ENCODE results near the gene SHMT1. TPM values are rescaled to one million over a fixed set of nuclear protein-coding genes. Genes with fewer than 3 reads are reported as not detected.
"Not testable (repeated sequence)": the region's sequence is repeated elsewhere in the genome, so short reads cannot be mapped to it uniquely, and the experiment has no call there.

Gene SHMT1
- total RNA-seq, 1 donor from 2014 or later = 13.0 TPM

DNA sequence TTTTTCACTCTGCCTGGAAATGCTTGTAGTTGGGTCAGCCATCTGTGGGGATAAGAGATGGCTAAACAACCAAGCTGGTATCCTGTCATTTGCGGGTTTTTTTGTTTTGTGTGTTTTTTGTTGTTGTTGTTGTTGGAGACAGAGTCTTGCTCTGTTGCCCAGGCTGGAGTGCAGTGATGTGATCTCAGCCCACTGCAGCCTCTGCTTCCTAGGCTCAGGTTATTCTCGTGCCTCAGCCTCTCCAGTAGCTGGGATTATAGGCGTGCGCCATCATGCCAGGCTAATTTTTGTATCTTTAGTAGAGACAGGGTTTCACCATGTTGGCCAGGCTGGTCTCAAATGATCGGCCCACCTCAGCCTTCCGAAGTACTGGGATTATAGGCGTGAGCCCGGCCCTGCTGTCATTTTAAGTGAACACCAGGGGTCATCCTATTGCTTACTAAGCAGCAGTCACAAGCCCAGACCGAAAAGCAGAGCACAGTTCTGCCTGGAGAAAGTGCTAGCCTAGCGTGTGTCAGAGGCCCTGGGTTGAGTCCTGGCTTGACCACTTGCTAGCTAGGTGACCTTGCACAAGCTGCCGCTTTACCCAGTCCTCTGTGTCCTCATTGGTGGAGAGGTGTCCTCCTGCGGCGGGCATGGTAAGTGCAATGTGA, 43.6 kb downstream of the SHMT1 start:
- peak overlapping the region in 2 of 3 donors; percentile 20 to 45 for H3K9ac ChIP-seq (ENCODE audit: low read depth in 1 of 3, low read length in 3 of 3)

DNA sequence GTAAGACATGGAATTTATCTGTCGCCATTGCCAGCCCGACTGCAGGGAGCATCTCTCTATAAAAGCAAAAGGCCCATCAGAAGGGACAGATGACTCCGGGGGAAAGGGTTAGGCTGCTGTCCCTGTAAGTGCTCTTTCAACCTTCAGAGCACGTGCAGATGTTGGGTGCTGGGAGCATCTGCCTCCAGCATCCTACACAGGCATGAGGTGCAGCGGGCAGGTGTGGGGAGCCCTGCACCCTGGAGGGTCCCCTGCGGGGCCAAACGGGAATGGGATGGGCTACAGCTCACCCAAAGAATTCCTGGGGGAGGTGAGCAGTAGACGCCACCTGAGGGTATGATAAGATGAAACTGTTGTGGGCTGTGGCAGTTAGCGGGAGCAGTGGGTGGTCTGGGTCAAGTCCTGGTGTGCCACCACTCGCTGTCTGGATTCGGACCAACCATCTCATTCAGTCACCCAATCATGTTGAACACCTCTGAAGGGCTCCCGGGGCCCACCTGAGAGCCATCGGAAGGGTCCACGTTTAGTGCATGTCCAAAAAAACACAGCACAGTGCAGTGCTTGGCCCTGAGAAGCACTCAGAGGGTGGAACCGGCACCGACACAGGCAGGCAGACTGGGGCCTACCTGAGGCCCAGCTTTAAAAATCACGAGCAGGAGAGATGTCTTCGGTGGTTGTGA, 44.4 kb downstream of the SHMT1 start:
- no peaks in the 10 kb centered on the region for H3K27me3 ChIP-seq (ENCODE audit: control insufficient read depth in 3 of 3, insufficient read depth in 3 of 3, low read length in 3 of 3)
- H3K36me3 ChIP-seq (ENCODE audit: control insufficient read depth in 3 of 3, insufficient read depth in 3 of 3, low read length in 3 of 3) = peaks cover 44 to 50% (median 48%) of the 10 kb centered on the region in 3 donors
- H3K4me3 ChIP-seq (ENCODE audit: low read length in 3 of 3) = peak overlapping the region in 1 of 3 donors; percentile 14
- H3K9ac ChIP-seq (ENCODE audit: low read depth in 1 of 3, low read length in 3 of 3) = peak overlapping the region in 2 of 3 donors; percentile 8 to 20
- no peaks in the 10 kb centered on the region for H3K9me3 ChIP-seq (ENCODE audit: control insufficient read depth in 3 of 3, low read length in 3 of 3)
- peaks cover 57 to 61% (median 61%) of the 10 kb centered on the region in 3 donors for H3K4me1 ChIP-seq (ENCODE audit: control insufficient read depth in 3 of 3, insufficient read depth in 3 of 3, low read length in 3 of 3)
- H3K27ac ChIP-seq (ENCODE audit: low read depth, low read length) = no peak overlapping the region

More for the DNA sequence above, 43.6 kb downstream of the SHMT1 start:
- Histone ChIP-seq H3K4me3 (ENCODE audit: low read length in 3 of 3) (peak overlapping the region in 1 of 3 donors; percentile 14), H3K27ac (ENCODE audit: low read depth, low read length) (no peak overlapping the region), H3K27me3 (ENCODE audit: control insufficient read depth in 3 of 3, insufficient read depth in 3 of 3, low read length in 3 of 3) (no peaks in the 10 kb centered on the region), H3K36me3 (ENCODE audit: control insufficient read depth in 3 of 3, insufficient read depth in 3 of 3, low read length in 3 of 3) (peaks cover 49 to 58% (median 56%) of the 10 kb centered on the region in 3 donors), H3K9me3 (ENCODE audit: control insufficient read depth in 3 of 3, low read length in 3 of 3) (no peaks in the 10 kb centered on the region), H3K4me1 (ENCODE audit: control insufficient read depth in 3 of 3, insufficient read depth in 3 of 3, low read length in 3 of 3) (peaks cover 50 to 55% (median 54%) of the 10 kb centered on the region in 3 donors)

DNA sequence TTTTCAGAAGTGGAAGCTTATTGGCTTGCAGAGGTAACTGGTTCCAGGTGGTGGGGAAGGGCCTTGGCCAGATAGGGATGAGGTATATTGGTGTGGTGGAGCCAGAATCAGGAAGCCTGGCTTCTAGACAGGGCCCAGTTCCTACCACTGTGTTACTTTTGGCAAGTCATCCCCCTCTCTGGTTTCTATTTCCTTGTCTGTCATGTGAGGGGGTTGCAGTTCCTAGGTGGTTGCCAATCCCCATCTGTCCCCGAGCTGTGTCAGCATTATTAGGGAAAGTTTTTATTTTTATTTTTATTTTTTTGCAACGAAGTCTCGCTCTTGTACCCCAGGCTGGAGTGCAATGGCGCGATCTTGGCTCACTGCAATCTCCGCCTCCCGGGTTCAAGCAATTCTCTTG, 45.2 kb downstream of the SHMT1 start:
- no peaks in the 10 kb centered on the region for H3K9me3 ChIP-seq (ENCODE audit: control insufficient read depth in 3 of 3, low read length in 3 of 3)
- no peaks in the 10 kb centered on the region for H3K27me3 ChIP-seq (ENCODE audit: control insufficient read depth in 3 of 3, insufficient read depth in 3 of 3, low read length in 3 of 3)
- no peak overlapping the region for H3K27ac ChIP-seq (ENCODE audit: low read depth, low read length)
- peaks cover 36 to 42% (median 40%) of the 10 kb centered on the region in 3 donors for H3K36me3 ChIP-seq (ENCODE audit: control insufficient read depth in 3 of 3, insufficient read depth in 3 of 3, low read length in 3 of 3)
- peaks cover 65 to 69% (median 69%) of the 10 kb centered on the region in 3 donors for H3K4me1 ChIP-seq (ENCODE audit: control insufficient read depth in 3 of 3, insufficient read depth in 3 of 3, low read length in 3 of 3)
- peak overlapping the region; percentile 11 to 38 (median 29) for H3K4me3 ChIP-seq (ENCODE audit: low read length in 3 of 3)
- peak overlapping the region in 1 of 3 donors; percentile 72 for H3K9ac ChIP-seq (ENCODE audit: low read depth in 1 of 3, low read length in 3 of 3)

DNA sequence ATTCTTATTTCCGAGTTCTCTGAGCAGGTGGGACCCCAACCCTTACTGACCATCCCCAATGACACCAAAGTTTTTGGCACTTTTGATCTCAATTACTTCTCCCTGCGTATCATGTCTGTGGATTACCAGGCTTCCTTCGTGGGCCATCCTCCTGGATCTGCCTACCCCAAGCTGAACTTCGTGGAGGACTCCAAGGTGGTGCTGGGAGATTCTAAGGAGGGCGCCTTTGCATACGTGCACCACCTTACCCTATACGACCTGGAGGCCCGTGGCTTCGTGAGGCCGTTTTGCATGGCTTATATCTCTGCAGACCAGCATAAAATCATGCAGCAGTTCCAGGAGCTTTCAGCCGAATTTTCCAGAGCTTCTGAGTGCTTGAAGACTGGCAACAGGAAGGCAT, 47.4 kb downstream of the SHMT1 start:
- Histone ChIP-seq H3K36me3 (ENCODE audit: control insufficient read depth in 3 of 3, insufficient read depth in 3 of 3, low read length in 3 of 3) (peaks cover 32 to 39% (median 33%) of the 10 kb centered on the region in 3 donors), H3K4me1 (ENCODE audit: control insufficient read depth in 3 of 3, insufficient read depth in 3 of 3, low read length in 3 of 3) (peaks cover 69 to 80% (median 73%) of the 10 kb centered on the region in 3 donors), H3K27me3 (ENCODE audit: control insufficient read depth in 3 of 3, insufficient read depth in 3 of 3, low read length in 3 of 3) (no peaks in the 10 kb centered on the region), H3K27ac (ENCODE audit: low read depth, low read length) (peak overlapping the region; percentile 89), H3K4me3 (ENCODE audit: low read length in 3 of 3) (peak overlapping the region; percentile 97), H3K9me3 (ENCODE audit: control insufficient read depth in 3 of 3, low read length in 3 of 3) (no peaks in the 10 kb centered on the region), H3K9ac (ENCODE audit: low read depth in 1 of 3, low read length in 3 of 3) (peak overlapping the region; percentile 94 to 98 (median 95))

DNA sequence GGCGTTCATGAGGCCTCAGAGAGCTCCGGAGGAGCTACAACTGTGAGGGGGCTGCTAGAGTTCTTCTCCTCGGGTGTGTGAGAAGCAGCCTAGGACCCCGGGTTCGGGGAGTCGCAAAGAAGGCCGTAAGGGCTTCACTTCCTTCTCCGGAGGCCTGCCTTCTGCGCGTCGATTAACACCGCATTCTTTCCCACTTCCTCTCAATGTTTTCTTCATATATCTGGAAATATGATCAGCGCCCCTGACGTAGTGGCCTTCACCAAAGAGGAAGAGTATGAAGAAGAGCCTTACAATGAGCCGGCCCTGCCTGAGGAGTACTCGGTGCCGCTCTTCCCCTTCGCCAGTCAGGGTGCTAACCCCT, 47.8 kb downstream of the SHMT1 start:
- Histone ChIP-seq H3K9ac (ENCODE audit: low read depth in 1 of 3, low read length in 3 of 3) (peak overlapping the region; percentile 94 to 98 (median 95)), H3K36me3 (ENCODE audit: control insufficient read depth in 3 of 3, insufficient read depth in 3 of 3, low read length in 3 of 3) (peaks cover 31 to 39% (median 32%) of the 10 kb centered on the region in 3 donors), H3K4me3 (ENCODE audit: low read length in 3 of 3) (peak overlapping the region; percentile 97), H3K27ac (ENCODE audit: low read depth, low read length) (peak overlapping the region; percentile 89), H3K27me3 (ENCODE audit: control insufficient read depth in 3 of 3, insufficient read depth in 3 of 3, low read length in 3 of 3) (no peaks in the 10 kb centered on the region), H3K4me1 (ENCODE audit: control insufficient read depth in 3 of 3, insufficient read depth in 3 of 3, low read length in 3 of 3) (peaks cover 67 to 76% (median 71%) of the 10 kb centered on the region in 3 donors), H3K9me3 (ENCODE audit: control insufficient read depth in 3 of 3, low read length in 3 of 3) (no peaks in the 10 kb centered on the region)

DNA sequence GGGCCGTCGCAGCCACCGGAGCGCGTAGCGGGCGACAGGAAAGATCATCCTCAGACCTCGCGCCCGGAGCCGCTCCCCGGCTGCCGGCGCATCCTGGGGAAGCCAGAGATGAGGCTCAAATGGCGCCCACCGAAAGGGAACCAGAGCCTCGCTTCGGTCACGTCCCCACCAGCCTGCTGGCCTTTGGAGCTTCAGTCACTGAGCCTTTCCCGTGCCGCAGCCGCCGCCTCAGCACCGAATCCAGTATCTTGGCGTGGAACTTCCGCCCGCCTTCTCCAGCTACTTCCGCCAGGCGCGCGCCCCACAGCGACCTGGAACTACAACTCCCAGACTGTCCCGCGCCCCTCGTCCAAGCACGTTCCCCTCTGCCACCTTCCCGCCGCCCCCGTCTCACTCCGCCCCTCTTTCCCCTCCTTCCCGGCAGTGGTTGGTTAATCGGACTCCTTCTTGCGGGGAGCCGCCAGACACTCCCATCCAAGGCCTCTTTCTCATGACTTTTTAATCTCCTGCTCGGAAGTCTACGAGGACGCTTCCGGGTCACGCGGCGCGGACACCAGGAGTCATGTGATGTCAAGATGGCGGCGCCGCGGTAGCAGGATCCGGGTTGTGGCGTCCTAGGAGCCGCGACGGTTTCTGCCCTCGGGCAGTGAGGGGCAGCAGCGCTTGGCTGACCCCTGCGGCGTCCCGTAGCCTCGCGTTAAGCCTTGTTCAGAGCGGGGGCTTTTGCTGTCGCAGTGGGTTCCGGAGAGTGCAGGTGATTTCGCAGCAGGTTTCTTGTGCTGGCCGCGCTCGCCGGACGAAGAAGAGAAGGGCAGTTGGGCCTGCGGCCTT, 48.4 kb downstream of the SHMT1 start, which contains the start of the genes SMCR8 and TOP3A:
TSS of gene SMCR8 (plus strand) at position 563 of the 831 bp plus-strand sequence. CDS start 497 bp downstream, outside the sequence.
TSS of gene TOP3A (minus strand) at position 264 of the 831 bp plus-strand sequence. CDS start at position 48, 216 bp downstream.
- Histone ChIP-seq H3K9ac (ENCODE audit: low read depth in 1 of 3, low read length in 3 of 3) (peak within 1 kb of the TSS; percentile 94 to 98 (median 95)), H3K4me1 (ENCODE audit: control insufficient read depth in 3 of 3, insufficient read depth in 3 of 3, low read length in 3 of 3) (peaks cover 62 to 70% (median 68%) of the 10 kb centered on the region in 3 donors), H3K27ac (ENCODE audit: low read depth, low read length) (peak within 1 kb of the TSS; percentile 89), H3K4me3 (ENCODE audit: low read length in 3 of 3) (peak within 1 kb of the TSS; percentile 97), H3K36me3 (ENCODE audit: control insufficient read depth in 3 of 3, insufficient read depth in 3 of 3, low read length in 3 of 3) (peaks cover 27 to 36% (median 30%) of the 10 kb centered on the region in 3 donors), H3K9me3 (ENCODE audit: control insufficient read depth in 3 of 3, low read length in 3 of 3) (no peaks in the 10 kb centered on the region), H3K27me3 (ENCODE audit: control insufficient read depth in 3 of 3, insufficient read depth in 3 of 3, low read length in 3 of 3) (no peaks in the 10 kb centered on the region)

DNA sequence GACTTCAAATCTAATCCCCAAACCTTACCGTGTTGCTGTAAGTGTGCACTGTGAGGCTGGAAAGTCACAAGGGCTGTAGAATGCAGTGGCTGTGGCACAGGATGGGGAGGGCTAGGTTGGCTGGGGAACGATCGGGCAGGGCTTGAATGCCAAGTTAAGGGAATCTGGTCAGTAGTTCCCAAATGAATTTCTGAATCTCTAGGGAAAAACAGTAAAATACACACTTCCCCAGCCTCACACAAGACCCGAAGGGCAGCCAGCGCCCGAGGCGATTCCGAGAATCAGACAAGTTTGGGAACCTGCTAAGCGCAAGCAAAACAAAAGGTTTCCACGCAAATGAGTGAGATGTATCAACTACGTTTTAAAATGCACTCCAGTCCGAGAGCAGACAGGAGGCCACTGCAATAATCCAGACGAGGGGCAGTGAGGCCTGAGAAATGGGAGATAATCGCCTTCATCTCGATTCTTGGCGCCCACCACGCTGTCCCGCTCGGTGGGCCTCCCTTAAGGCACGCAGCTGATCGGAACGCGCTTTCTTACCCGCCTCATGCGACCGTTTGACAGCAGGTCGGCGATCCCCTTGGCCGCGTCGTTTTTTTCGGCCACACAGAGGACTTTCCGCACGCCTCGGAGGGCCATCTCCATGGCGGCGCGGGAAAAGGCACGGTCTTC, 49.2 kb downstream of the SHMT1 start:
- peak overlapping the region; percentile 89 for H3K27ac ChIP-seq (ENCODE audit: low read depth, low read length)
- no peaks in the 10 kb centered on the region for H3K9me3 ChIP-seq (ENCODE audit: control insufficient read depth in 3 of 3, low read length in 3 of 3)
- peak overlapping the region; percentile 86 to 95 (median 94) for H3K9ac ChIP-seq (ENCODE audit: low read depth in 1 of 3, low read length in 3 of 3)
- peaks cover 54 to 63% (median 60%) of the 10 kb centered on the region in 3 donors for H3K4me1 ChIP-seq (ENCODE audit: control insufficient read depth in 3 of 3, insufficient read depth in 3 of 3, low read length in 3 of 3)
- H3K36me3 ChIP-seq (ENCODE audit: control insufficient read depth in 3 of 3, insufficient read depth in 3 of 3, low read length in 3 of 3) = peaks cover 22 to 32% (median 27%) of the 10 kb centered on the region in 3 donors
- no peaks in the 10 kb centered on the region for H3K27me3 ChIP-seq (ENCODE audit: control insufficient read depth in 3 of 3, insufficient read depth in 3 of 3, low read length in 3 of 3)
- peak overlapping the region; percentile 97 for H3K4me3 ChIP-seq (ENCODE audit: low read length in 3 of 3)

DNA sequence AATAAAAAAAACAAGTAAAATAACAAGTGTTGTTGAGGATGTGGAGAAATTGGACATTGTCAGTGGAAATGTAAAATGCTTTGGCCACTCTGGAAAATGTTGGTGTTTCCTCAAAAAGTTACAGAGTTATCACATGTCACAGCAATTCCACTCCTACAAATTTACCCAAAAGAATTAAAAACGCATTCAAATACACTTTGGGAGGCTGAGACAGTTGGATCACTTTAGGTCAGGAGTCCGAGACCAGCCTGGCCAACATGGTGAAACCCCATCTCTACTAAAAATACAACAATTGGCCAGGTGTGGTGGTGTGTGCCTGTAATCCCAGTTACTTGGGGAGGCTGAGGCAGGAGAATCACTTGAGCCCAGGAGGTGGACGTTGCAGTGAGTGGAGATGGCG, 54.1 kb downstream of the SHMT1 start:
- H3K36me3 ChIP-seq (ENCODE audit: control insufficient read depth in 3 of 3, insufficient read depth in 3 of 3, low read length in 3 of 3) = peaks cover 18 to 35% (median 25%) of the 10 kb centered on the region in 3 donors
- no peaks in the 10 kb centered on the region for H3K9me3 ChIP-seq (ENCODE audit: control insufficient read depth in 3 of 3, low read length in 3 of 3)
- H3K9ac ChIP-seq (ENCODE audit: low read depth in 1 of 3, low read length in 3 of 3) = no peak overlapping the region
- H3K27ac ChIP-seq (ENCODE audit: low read depth, low read length) = no peak overlapping the region
- no peaks in the 10 kb centered on the region for H3K27me3 ChIP-seq (ENCODE audit: control insufficient read depth in 3 of 3, insufficient read depth in 3 of 3, low read length in 3 of 3)
- peaks cover 12 to 21% (median 19%) of the 10 kb centered on the region in 3 donors for H3K4me1 ChIP-seq (ENCODE audit: control insufficient read depth in 3 of 3, insufficient read depth in 3 of 3, low read length in 3 of 3)
- H3K4me3 ChIP-seq (ENCODE audit: low read length in 3 of 3) = no peak overlapping the region

DNA sequence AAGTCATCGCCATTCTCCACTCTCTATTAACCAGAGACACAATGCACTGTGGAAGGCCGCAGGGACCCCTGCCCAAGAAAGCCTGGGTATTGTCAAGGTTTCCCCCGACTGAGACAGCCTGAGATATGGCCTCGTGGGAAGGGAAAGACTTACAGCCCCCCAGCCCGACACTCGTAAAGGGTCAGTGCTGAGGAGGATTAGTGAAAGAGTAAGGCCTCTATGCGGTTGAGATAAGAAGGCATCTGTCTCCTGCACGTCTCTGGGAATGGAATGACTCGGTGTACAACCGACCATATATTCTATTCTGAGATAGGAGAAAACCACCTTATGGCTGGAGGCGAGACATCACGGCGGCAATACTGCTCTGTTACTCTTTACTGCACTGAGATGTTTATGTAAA, 60.1 kb downstream of the SHMT1 start:
- H3K4me1 ChIP-seq (ENCODE audit: control insufficient read depth in 3 of 3, insufficient read depth in 3 of 3, low read length in 3 of 3); H3K9me3 ChIP-seq (ENCODE audit: control insufficient read depth in 3 of 3, low read length in 3 of 3); H3K27me3 ChIP-seq (ENCODE audit: control insufficient read depth in 3 of 3, insufficient read depth in 3 of 3, low read length in 3 of 3); H3K4me3 ChIP-seq (ENCODE audit: low read length in 3 of 3); H3K9ac ChIP-seq (ENCODE audit: low read depth in 1 of 3, low read length in 3 of 3); H3K27ac ChIP-seq (ENCODE audit: low read depth, low read length): not testable (repeated sequence)
- H3K36me3 ChIP-seq (ENCODE audit: control insufficient read depth in 3 of 3, insufficient read depth in 3 of 3, low read length in 3 of 3) = peaks cover 48 to 65% (median 52%) of the 10 kb centered on the region in 3 donors

All from skeletal muscle tissue (tissue), 4 donors.